HG03045 (cell line): ENCODE results near the gene WLS.

Experiments
- ATAC-seq: cut with Tn5 transposase; IDR thresholded peaks from one replicate; pipeline ENCODE4 v1.9.1; 2021; ENCODE audit warnings: mild to moderate bottlenecking, moderate library complexity; ENCODE audit not compliant: unreplicated experiment

The WLS gene

GRCh38 chr1:68202239-68202832 lies 30.0 kb downstream of the WLS start:
- no peak for ATAC-seq

GRCh38 chr1:68201546-68202238 lies 30.6 kb downstream of the WLS start:
- ATAC-seq = no peak

GRCh38 chr1:68199603-68200002 lies 32.7 kb downstream of the WLS start:
- ATAC-seq = no peak

- ATAC-seq = no peak
Observed at GRCh38 chr1:68198752-68199151, 33.6 kb downstream of the WLS start.

GRCh38 chr1:68197891-68198290 lies 34.4 kb downstream of the WLS start:
- no peak for ATAC-seq

GRCh38 chr1:68197461-68197860 lies 34.9 kb downstream of the WLS start:
- ATAC-seq = no peak

GRCh38 chr1:68196676-68197075 lies 35.6 kb downstream of the WLS start:
- ATAC-seq = no peak

- no peak for ATAC-seq
Observed at GRCh38 chr1:68191717-68192116, 40.6 kb downstream of the WLS start.

GRCh38 chr1:68188644-68189340 lies 43.5 kb downstream of the WLS start:
- no peak for ATAC-seq

- no peak for ATAC-seq
Observed at GRCh38 chr1:68188060-68188538, 44.2 kb downstream of the WLS start.

- ATAC-seq = no peak
Observed at GRCh38 chr1:68185743-68186142, 46.6 kb downstream of the WLS start.

GRCh38 chr1:68183895-68184294 lies 48.4 kb downstream of the WLS start:
- no peak for ATAC-seq

GRCh38 chr1:68181165-68181556 lies 51.2 kb downstream of the WLS start:
- peak; percentile 45 for ATAC-seq

GRCh38 chr1:68180441-68181164 lies 51.7 kb downstream of the WLS start:
- peak; percentile 71 for ATAC-seq

GRCh38 chr1:68178821-68179490 lies 53.4 kb downstream of the WLS start:
- ATAC-seq = no peak

- ATAC-seq = no peak
Observed at GRCh38 chr1:68175621-68176398, 56.5 kb downstream of the WLS start.

GRCh38 chr1:68174738-68175113 lies 57.6 kb downstream of the WLS start:
- ATAC-seq = no peak

- ATAC-seq = no peak
Observed at GRCh38 chr1:68173936-68174737, 58.2 kb downstream of the WLS start.

GRCh38 chr1:68173283-68173935 lies 58.9 kb downstream of the WLS start:
- ATAC-seq = no peak
